Measurements from ENCODE around the gene TLR10.
"Not testable (repeated sequence)": the region's sequence is repeated elsewhere in the genome, so short reads cannot be mapped to it uniquely, and the experiment has no call there.

TLR10 gene

GRCh38 chr4:38769441-38769840, 13.3 kb downstream of the TLR10 start:
- Histone ChIP-seq H3K4me1 (ENCODE audit: control insufficient read depth in 1 of 2, insufficient read depth in 2 of 2, low read length in 2 of 2) (no peaks in the 10 kb centered on the region), H3K9ac (ENCODE audit: low read depth in 1 of 2, low read length in 2 of 2) (no peak overlapping the region), H3K27me3 (ENCODE audit: control insufficient read depth in 1 of 2, insufficient read depth in 2 of 2, low read length in 2 of 2) (no peaks in the 10 kb centered on the region), H3K36me3 (ENCODE audit: control insufficient read depth in 1 of 2, insufficient read depth in 2 of 2, low read length in 2 of 2) (no peaks in the 10 kb centered on the region), H3K9me3 (ENCODE audit: control insufficient read depth in 1 of 2, low read length in 2 of 2) (no peaks in the 10 kb centered on the region), H3K27ac (ENCODE audit: low read depth, low read length) (no peak overlapping the region), H3K4me3 (ENCODE audit: low read depth in 1 of 2, low read length in 2 of 2) (no peak overlapping the region)

- H3K9ac ChIP-seq (ENCODE audit: low read depth in 1 of 2, low read length in 2 of 2), result no peak overlapping the region
- H3K36me3 ChIP-seq (ENCODE audit: control insufficient read depth in 1 of 2, insufficient read depth in 2 of 2, low read length in 2 of 2), result no peaks in the 10 kb centered on the region
- H3K27ac ChIP-seq (ENCODE audit: low read depth, low read length), result no peak overlapping the region
These were observed 13.8 kb downstream of the TLR10 start for GRCh38 chr4:38768968-38769394.

GRCh38 chr4:38766940-38767339, 15.8 kb downstream of the TLR10 start:
- H3K27me3 ChIP-seq (ENCODE audit: control insufficient read depth in 1 of 2, insufficient read depth in 2 of 2, low read length in 2 of 2); H3K9me3 ChIP-seq (ENCODE audit: control insufficient read depth in 1 of 2, low read length in 2 of 2); H3K4me3 ChIP-seq (ENCODE audit: low read depth in 1 of 2, low read length in 2 of 2); H3K4me1 ChIP-seq (ENCODE audit: control insufficient read depth in 1 of 2, insufficient read depth in 2 of 2, low read length in 2 of 2); H3K9ac ChIP-seq (ENCODE audit: low read depth in 1 of 2, low read length in 2 of 2); H3K36me3 ChIP-seq (ENCODE audit: control insufficient read depth in 1 of 2, insufficient read depth in 2 of 2, low read length in 2 of 2); H3K27ac ChIP-seq (ENCODE audit: low read depth, low read length): not testable (repeated sequence)

More at GRCh38 chr4:38768968-38769394, 13.8 kb downstream of the TLR10 start:
- H3K9me3 ChIP-seq (ENCODE audit: control insufficient read depth in 1 of 2, low read length in 2 of 2), result no peaks in the 10 kb centered on the region
- no peaks in the 10 kb centered on the region for H3K4me1 ChIP-seq (ENCODE audit: control insufficient read depth in 1 of 2, insufficient read depth in 2 of 2, low read length in 2 of 2)
- no peaks in the 10 kb centered on the region for H3K27me3 ChIP-seq (ENCODE audit: control insufficient read depth in 1 of 2, insufficient read depth in 2 of 2, low read length in 2 of 2)
- H3K4me3 ChIP-seq (ENCODE audit: low read depth in 1 of 2, low read length in 2 of 2), result no peak overlapping the region

DNA sequence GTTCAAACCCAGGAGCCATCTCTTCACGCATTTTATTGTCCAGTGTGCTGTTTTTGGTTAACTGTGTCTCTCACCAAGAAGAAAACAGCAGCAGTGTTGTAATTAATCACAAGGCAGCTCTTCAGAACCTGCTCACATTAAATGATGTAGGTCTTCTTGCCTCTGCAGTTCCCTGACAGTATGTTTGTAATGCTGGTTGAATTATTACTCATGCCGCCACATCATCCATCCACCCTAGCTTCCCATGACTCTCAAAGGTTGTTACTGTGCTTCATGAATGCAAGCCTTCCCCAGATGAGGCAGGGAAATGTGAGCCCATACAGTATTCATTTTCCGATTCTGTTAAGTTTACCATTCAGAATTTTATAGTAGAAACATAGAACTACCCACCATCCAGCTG, 17.4 kb downstream of the TLR10 start:
- H3K9ac ChIP-seq (ENCODE audit: low read depth in 1 of 2, low read length in 2 of 2), result no peak overlapping the region
- H3K27ac ChIP-seq (ENCODE audit: low read depth, low read length), result no peak overlapping the region

GRCh38 chr4:38764277-38764676, 18.5 kb downstream of the TLR10 start:
- Histone ChIP-seq H3K9ac (ENCODE audit: low read depth in 1 of 2, low read length in 2 of 2) (no peak overlapping the region), H3K4me1 (ENCODE audit: control insufficient read depth in 1 of 2, insufficient read depth in 2 of 2, low read length in 2 of 2) (peaks cover under 1 to 5% of the 10 kb centered on the region in 2 donors), H3K36me3 (ENCODE audit: control insufficient read depth in 1 of 2, insufficient read depth in 2 of 2, low read length in 2 of 2) (no peaks in the 10 kb centered on the region), H3K9me3 (ENCODE audit: control insufficient read depth in 1 of 2, low read length in 2 of 2) (no peaks in the 10 kb centered on the region), H3K27ac (ENCODE audit: low read depth, low read length) (no peak overlapping the region), H3K4me3 (ENCODE audit: low read depth in 1 of 2, low read length in 2 of 2) (no peak overlapping the region), H3K27me3 (ENCODE audit: control insufficient read depth in 1 of 2, insufficient read depth in 2 of 2, low read length in 2 of 2) (no peaks in the 10 kb centered on the region)

More for the DNA sequence above, 17.4 kb downstream of the TLR10 start:
- Histone ChIP-seq H3K27me3 (ENCODE audit: control insufficient read depth in 1 of 2, insufficient read depth in 2 of 2, low read length in 2 of 2) (no peaks in the 10 kb centered on the region), H3K4me1 (ENCODE audit: control insufficient read depth in 1 of 2, insufficient read depth in 2 of 2, low read length in 2 of 2) (peaks cover 0 to 5% of the 10 kb centered on the region in 2 donors), H3K36me3 (ENCODE audit: control insufficient read depth in 1 of 2, insufficient read depth in 2 of 2, low read length in 2 of 2) (no peaks in the 10 kb centered on the region), H3K4me3 (ENCODE audit: low read depth in 1 of 2, low read length in 2 of 2) (no peak overlapping the region), H3K9me3 (ENCODE audit: control insufficient read depth in 1 of 2, low read length in 2 of 2) (no peaks in the 10 kb centered on the region)

GRCh38 chr4:38762560-38762959, 20.2 kb downstream of the TLR10 start:
- no peak overlapping the region for H3K9ac ChIP-seq (ENCODE audit: low read depth in 1 of 2, low read length in 2 of 2)
- H3K27ac ChIP-seq (ENCODE audit: low read depth, low read length), result no peak overlapping the region
- no peak overlapping the region for H3K4me3 ChIP-seq (ENCODE audit: low read depth in 1 of 2, low read length in 2 of 2)
- no peaks in the 10 kb centered on the region for H3K9me3 ChIP-seq (ENCODE audit: control insufficient read depth in 1 of 2, low read length in 2 of 2)
- H3K36me3 ChIP-seq (ENCODE audit: control insufficient read depth in 1 of 2, insufficient read depth in 2 of 2, low read length in 2 of 2), result no peaks in the 10 kb centered on the region
- H3K27me3 ChIP-seq (ENCODE audit: control insufficient read depth in 1 of 2, insufficient read depth in 2 of 2, low read length in 2 of 2), result no peaks in the 10 kb centered on the region
- H3K4me1 ChIP-seq (ENCODE audit: control insufficient read depth in 1 of 2, insufficient read depth in 2 of 2, low read length in 2 of 2), result peaks cover 3 to 5% of the 10 kb centered on the region in 2 donors

- Histone ChIP-seq H3K27ac (ENCODE audit: low read depth, low read length) (no peak overlapping the region), H3K36me3 (ENCODE audit: control insufficient read depth in 1 of 2, insufficient read depth in 2 of 2, low read length in 2 of 2) (no peaks in the 10 kb centered on the region), H3K27me3 (ENCODE audit: control insufficient read depth in 1 of 2, insufficient read depth in 2 of 2, low read length in 2 of 2) (no peaks in the 10 kb centered on the region), H3K9ac (ENCODE audit: low read depth in 1 of 2, low read length in 2 of 2) (no peak overlapping the region), H3K9me3 (ENCODE audit: control insufficient read depth in 1 of 2, low read length in 2 of 2) (no peaks in the 10 kb centered on the region), H3K4me3 (ENCODE audit: low read depth in 1 of 2, low read length in 2 of 2) (no peak overlapping the region), H3K4me1 (ENCODE audit: control insufficient read depth in 1 of 2, insufficient read depth in 2 of 2, low read length in 2 of 2) (peaks cover 3 to 5% of the 10 kb centered on the region in 2 donors)
These were observed 23.0 kb downstream of the TLR10 start for GRCh38 chr4:38759790-38760122.

DNA sequence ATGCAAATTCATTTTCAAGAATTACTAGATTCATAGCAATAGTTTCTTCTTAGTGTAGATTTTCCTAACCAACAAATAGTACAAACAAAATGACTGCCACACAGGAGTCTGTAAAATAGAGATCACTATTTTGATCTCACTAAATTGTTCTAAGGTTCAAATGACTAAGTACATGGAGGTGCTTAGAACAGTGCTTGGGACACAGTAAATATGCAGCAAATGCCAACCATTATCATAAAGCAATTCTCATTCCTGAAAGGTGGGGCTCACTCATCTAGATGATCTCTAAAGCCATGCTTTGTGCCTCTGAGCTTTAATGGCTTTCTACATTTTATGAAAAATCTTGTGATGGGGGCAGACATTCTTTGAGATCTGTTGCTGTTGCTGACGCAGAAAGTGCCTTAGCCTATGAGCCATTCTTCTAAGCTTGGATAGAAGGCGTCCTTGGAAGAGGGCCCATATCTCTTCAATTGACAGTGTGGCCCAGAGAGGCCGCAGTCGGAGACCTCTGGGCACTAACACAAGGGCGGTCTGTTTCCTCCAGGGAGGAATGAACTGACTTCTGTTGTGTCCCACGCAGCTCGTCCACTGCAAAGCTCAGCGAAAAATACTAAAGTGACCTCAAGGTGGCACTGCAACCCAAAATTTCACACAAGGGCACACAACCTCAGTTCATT, 23.5 kb downstream of the TLR10 start:
- peaks cover 3 to 5% of the 10 kb centered on the region in 2 donors for H3K4me1 ChIP-seq (ENCODE audit: control insufficient read depth in 1 of 2, insufficient read depth in 2 of 2, low read length in 2 of 2)
- no peaks in the 10 kb centered on the region for H3K27me3 ChIP-seq (ENCODE audit: control insufficient read depth in 1 of 2, insufficient read depth in 2 of 2, low read length in 2 of 2)
- H3K4me3 ChIP-seq (ENCODE audit: low read depth in 1 of 2, low read length in 2 of 2), result no peak overlapping the region
- H3K9ac ChIP-seq (ENCODE audit: low read depth in 1 of 2, low read length in 2 of 2), result no peak overlapping the region
- H3K36me3 ChIP-seq (ENCODE audit: control insufficient read depth in 1 of 2, insufficient read depth in 2 of 2, low read length in 2 of 2), result no peaks in the 10 kb centered on the region
- no peak overlapping the region for H3K27ac ChIP-seq (ENCODE audit: low read depth, low read length)
- H3K9me3 ChIP-seq (ENCODE audit: control insufficient read depth in 1 of 2, low read length in 2 of 2), result no peaks in the 10 kb centered on the region

DNA sequence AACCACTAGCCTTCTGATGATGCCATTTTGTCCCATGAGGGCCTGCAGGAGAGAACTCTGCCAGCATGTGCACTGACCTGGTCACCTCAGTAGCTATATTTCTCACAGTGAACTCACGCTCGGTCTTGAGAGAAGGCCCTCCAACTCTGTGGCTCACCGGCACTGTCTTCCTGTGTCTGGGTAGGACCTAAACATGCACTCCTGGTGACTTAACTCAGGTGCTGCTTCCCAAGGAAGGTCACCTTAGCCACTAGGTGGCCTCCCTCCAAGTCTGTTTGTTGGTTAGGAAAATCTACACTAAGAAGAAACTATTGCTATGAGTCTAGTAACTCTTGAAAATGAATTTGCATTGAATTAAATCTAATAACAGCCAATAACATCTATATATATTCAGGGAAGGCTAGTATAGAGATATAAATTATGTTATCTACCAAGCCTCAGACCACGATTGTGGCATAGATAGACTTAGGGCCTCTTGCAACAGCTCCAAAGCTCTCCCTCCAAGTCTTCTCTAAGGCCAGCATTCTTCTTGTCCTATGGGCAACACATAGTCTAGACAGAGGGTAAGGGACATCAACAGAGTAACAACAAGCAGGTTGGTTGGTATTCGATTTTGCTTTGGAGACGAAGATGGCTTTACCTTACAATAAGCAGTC, 24.7 kb downstream of the TLR10 start:
- Histone ChIP-seq H3K4me1 (ENCODE audit: control insufficient read depth in 1 of 2, insufficient read depth in 2 of 2, low read length in 2 of 2) (peaks cover 3 to 5% of the 10 kb centered on the region in 2 donors), H3K9me3 (ENCODE audit: control insufficient read depth in 1 of 2, low read length in 2 of 2) (no peaks in the 10 kb centered on the region), H3K9ac (ENCODE audit: low read depth in 1 of 2, low read length in 2 of 2) (no peak overlapping the region), H3K27me3 (ENCODE audit: control insufficient read depth in 1 of 2, insufficient read depth in 2 of 2, low read length in 2 of 2) (no peaks in the 10 kb centered on the region), H3K36me3 (ENCODE audit: control insufficient read depth in 1 of 2, insufficient read depth in 2 of 2, low read length in 2 of 2) (no peaks in the 10 kb centered on the region), H3K4me3 (ENCODE audit: low read depth in 1 of 2, low read length in 2 of 2) (no peak overlapping the region), H3K27ac (ENCODE audit: low read depth, low read length) (no peak overlapping the region)

- H3K4me3 ChIP-seq (ENCODE audit: low read depth in 1 of 2, low read length in 2 of 2), result no peak overlapping the region
- peaks cover 0 to 11% of the 10 kb centered on the region in 2 donors for H3K4me1 ChIP-seq (ENCODE audit: control insufficient read depth in 1 of 2, insufficient read depth in 2 of 2, low read length in 2 of 2)
- no peak overlapping the region for H3K27ac ChIP-seq (ENCODE audit: low read depth, low read length)
- no peaks in the 10 kb centered on the region for H3K9me3 ChIP-seq (ENCODE audit: control insufficient read depth in 1 of 2, low read length in 2 of 2)
- no peaks in the 10 kb centered on the region for H3K27me3 ChIP-seq (ENCODE audit: control insufficient read depth in 1 of 2, insufficient read depth in 2 of 2, low read length in 2 of 2)
- no peak overlapping the region for H3K9ac ChIP-seq (ENCODE audit: low read depth in 1 of 2, low read length in 2 of 2)
- H3K36me3 ChIP-seq (ENCODE audit: control insufficient read depth in 1 of 2, insufficient read depth in 2 of 2, low read length in 2 of 2), result no peaks in the 10 kb centered on the region
These were observed 29.6 kb downstream of the TLR10 start for GRCh38 chr4:38752941-38753806.

Measured in duodenal mucosa (tissue), 2 donors.